Measurements from ENCODE around the gene DEPDC5. TPM values are rescaled to one million over a fixed set of nuclear protein-coding genes. Genes with fewer than 3 reads are reported as not detected.
"Not testable (repeated sequence)": the region's sequence is repeated elsewhere in the genome, so short reads cannot be mapped to it uniquely, and the experiment has no call there.

The DEPDC5 gene
- total and polyA plus RNA-seq, 5 donors from 2014 or later: 4.1 to 57.6 (median 9.7) TPM

- H3K27ac Mint-ChIP-seq; H3K4me3 ChIP-seq (ENCODE audit: low read depth, low read length); H3K4me3 Mint-ChIP-seq; H3K27me3 Mint-ChIP-seq; H3K4me1 ChIP-seq (ENCODE audit: control insufficient read depth, insufficient read depth, low read length, poor library complexity, severe bottlenecking); H3K9me3 ChIP-seq (ENCODE audit: control insufficient read depth in 2 of 2, low read length in 2 of 2); DNase-seq; H3K27me3 ChIP-seq (ENCODE audit: control insufficient read depth, insufficient read depth, low read length); H3K27ac ChIP-seq (ENCODE audit: insufficient read depth, low read length, poor library complexity, severe bottlenecking); H3K9me3 Mint-ChIP-seq; H3K4me1 Mint-ChIP-seq; ATAC-seq (ENCODE audit: low read depth in 2 of 2): not testable (repeated sequence)
- peaks cover 41% of the 10 kb centered on the region for H3K36me3 Mint-ChIP-seq
- peaks cover 64% of the 10 kb centered on the region for H3K36me3 ChIP-seq (ENCODE audit: control insufficient read depth, insufficient read depth, low read length)
Measured at GRCh38 chr22:31800861-31801260, 47.0 kb downstream of the DEPDC5 start.

GRCh38 chr22:31802575-31802974 lies 48.8 kb downstream of the DEPDC5 start:
- Histone ChIP-seq H3K9me3 (ENCODE audit: control insufficient read depth in 2 of 2, low read length in 2 of 2) (no peaks in the 10 kb centered on the region), H3K4me1 (ENCODE audit: control insufficient read depth, insufficient read depth, low read length, poor library complexity, severe bottlenecking) (no peaks in the 10 kb centered on the region), H3K36me3 (ENCODE audit: control insufficient read depth, insufficient read depth, low read length) (peaks cover 71% of the 10 kb centered on the region), H3K27ac (ENCODE audit: insufficient read depth, low read length, poor library complexity, severe bottlenecking) (no peak overlapping the region), H3K27me3 (ENCODE audit: control insufficient read depth, insufficient read depth, low read length) (no peaks in the 10 kb centered on the region), H3K4me3 (ENCODE audit: low read depth, low read length) (no peak overlapping the region)
- Mint-ChIP-seq H3K9me3 (no peaks in the 10 kb centered on the region), H3K4me1 (no peaks in the 10 kb centered on the region), H3K27ac (no peak overlapping the region), H3K36me3 (peaks cover 45% of the 10 kb centered on the region), H3K4me3 (no peak overlapping the region), H3K27me3 (no peaks in the 10 kb centered on the region)
- ATAC-seq (ENCODE audit: low read depth in 2 of 2) (no peak), DNase-seq (no peak)

GRCh38 chr22:31806751-31807150 lies 52.9 kb downstream of the DEPDC5 start:
- Histone ChIP-seq H3K27me3 (ENCODE audit: control insufficient read depth, insufficient read depth, low read length) (no peaks in the 10 kb centered on the region), H3K9me3 (ENCODE audit: control insufficient read depth in 2 of 2, low read length in 2 of 2) (no peaks in the 10 kb centered on the region), H3K36me3 (ENCODE audit: control insufficient read depth, insufficient read depth, low read length) (peaks cover 60% of the 10 kb centered on the region), H3K27ac (ENCODE audit: insufficient read depth, low read length, poor library complexity, severe bottlenecking) (no peak overlapping the region), H3K4me1 (ENCODE audit: control insufficient read depth, insufficient read depth, low read length, poor library complexity, severe bottlenecking) (no peaks in the 10 kb centered on the region), H3K4me3 (ENCODE audit: low read depth, low read length) (no peak overlapping the region)
- no peaks in the 10 kb centered on the region for H3K9me3 Mint-ChIP-seq
- no peak overlapping the region for H3K27ac Mint-ChIP-seq
- H3K36me3 Mint-ChIP-seq: peaks cover 62% of the 10 kb centered on the region
- H3K27me3 Mint-ChIP-seq: no peaks in the 10 kb centered on the region
- ATAC-seq (ENCODE audit: low read depth in 2 of 2) (no peak), DNase-seq (no peak)
- H3K4me3 Mint-ChIP-seq: no peak overlapping the region
- H3K4me1 Mint-ChIP-seq: no peaks in the 10 kb centered on the region

GRCh38 chr22:31812977-31813605 lies 59.3 kb downstream of the DEPDC5 start:
- no peak overlapping the region for H3K4me3 ChIP-seq (ENCODE audit: low read depth, low read length)
- H3K4me1 Mint-ChIP-seq: no peaks in the 10 kb centered on the region
- peaks cover 61% of the 10 kb centered on the region for H3K36me3 ChIP-seq (ENCODE audit: control insufficient read depth, insufficient read depth, low read length)
- no peaks in the 10 kb centered on the region for H3K27me3 Mint-ChIP-seq
- ATAC-seq (ENCODE audit: low read depth in 2 of 2): no peak
- no peaks in the 10 kb centered on the region for H3K4me1 ChIP-seq (ENCODE audit: control insufficient read depth, insufficient read depth, low read length, poor library complexity, severe bottlenecking)
- no peaks in the 10 kb centered on the region for H3K27me3 ChIP-seq (ENCODE audit: control insufficient read depth, insufficient read depth, low read length)
- no peak overlapping the region for H3K4me3 Mint-ChIP-seq
- no peaks in the 10 kb centered on the region for H3K9me3 ChIP-seq (ENCODE audit: control insufficient read depth in 2 of 2, low read length in 2 of 2)
- H3K36me3 Mint-ChIP-seq: peaks cover 44% of the 10 kb centered on the region
- H3K27ac ChIP-seq (ENCODE audit: insufficient read depth, low read length, poor library complexity, severe bottlenecking): no peak overlapping the region
- no peak for DNase-seq
- no peaks in the 10 kb centered on the region for H3K9me3 Mint-ChIP-seq
- H3K27ac Mint-ChIP-seq: no peak overlapping the region

GRCh38 chr22:31813898-31814297 lies 60.1 kb downstream of the DEPDC5 start:
- not testable (repeated sequence) for DNase-seq; H3K27ac Mint-ChIP-seq; H3K4me3 Mint-ChIP-seq; H3K4me3 ChIP-seq (ENCODE audit: low read depth, low read length); ATAC-seq (ENCODE audit: low read depth in 2 of 2); H3K4me1 Mint-ChIP-seq; H3K27me3 Mint-ChIP-seq; H3K27me3 ChIP-seq (ENCODE audit: control insufficient read depth, insufficient read depth, low read length); H3K27ac ChIP-seq (ENCODE audit: insufficient read depth, low read length, poor library complexity, severe bottlenecking); H3K9me3 ChIP-seq (ENCODE audit: control insufficient read depth in 2 of 2, low read length in 2 of 2); H3K9me3 Mint-ChIP-seq; H3K4me1 ChIP-seq (ENCODE audit: control insufficient read depth, insufficient read depth, low read length, poor library complexity, severe bottlenecking)
- peaks cover 69% of the 10 kb centered on the region for H3K36me3 ChIP-seq (ENCODE audit: control insufficient read depth, insufficient read depth, low read length)
- peaks cover 46% of the 10 kb centered on the region for H3K36me3 Mint-ChIP-seq

- ATAC-seq (ENCODE audit: low read depth in 2 of 2) (no peak), DNase-seq (no peak)
- Histone ChIP-seq H3K27me3 (ENCODE audit: control insufficient read depth, insufficient read depth, low read length) (no peaks in the 10 kb centered on the region), H3K9me3 (ENCODE audit: control insufficient read depth in 2 of 2, low read length in 2 of 2) (no peaks in the 10 kb centered on the region), H3K4me1 (ENCODE audit: control insufficient read depth, insufficient read depth, low read length, poor library complexity, severe bottlenecking) (no peaks in the 10 kb centered on the region), H3K27ac (ENCODE audit: insufficient read depth, low read length, poor library complexity, severe bottlenecking) (no peak overlapping the region), H3K4me3 (ENCODE audit: low read depth, low read length) (no peak overlapping the region), H3K36me3 (ENCODE audit: control insufficient read depth, insufficient read depth, low read length) (peaks cover 75% of the 10 kb centered on the region)
- Mint-ChIP-seq H3K27ac (no peak overlapping the region), H3K27me3 (no peaks in the 10 kb centered on the region), H3K4me1 (no peaks in the 10 kb centered on the region), H3K9me3 (peaks cover 0 to 2% (median 0%) of the 10 kb centered on the region in 7 donors), H3K4me3 (no peak overlapping the region), H3K36me3 (peaks cover 44% of the 10 kb centered on the region)
Measured at GRCh38 chr22:31814942-31815341, 61.1 kb downstream of the DEPDC5 start.

GRCh38 chr22:31815383-31815814 lies 61.6 kb downstream of the DEPDC5 start:
- ATAC-seq (ENCODE audit: low read depth in 2 of 2); H3K4me3 Mint-ChIP-seq; H3K27me3 ChIP-seq (ENCODE audit: control insufficient read depth, insufficient read depth, low read length); H3K9me3 Mint-ChIP-seq; H3K4me3 ChIP-seq (ENCODE audit: low read depth, low read length); H3K27ac Mint-ChIP-seq; H3K9me3 ChIP-seq (ENCODE audit: control insufficient read depth in 2 of 2, low read length in 2 of 2); H3K4me1 ChIP-seq (ENCODE audit: control insufficient read depth, insufficient read depth, low read length, poor library complexity, severe bottlenecking); DNase-seq; H3K27me3 Mint-ChIP-seq; H3K4me1 Mint-ChIP-seq; H3K27ac ChIP-seq (ENCODE audit: insufficient read depth, low read length, poor library complexity, severe bottlenecking): not testable (repeated sequence)
- peaks cover 42% of the 10 kb centered on the region for H3K36me3 Mint-ChIP-seq
- peaks cover 77% of the 10 kb centered on the region for H3K36me3 ChIP-seq (ENCODE audit: control insufficient read depth, insufficient read depth, low read length)

- ATAC-seq (ENCODE audit: low read depth in 2 of 2) (no peak), DNase-seq (no peak)
- Histone ChIP-seq H3K36me3 (ENCODE audit: control insufficient read depth, insufficient read depth, low read length) (peaks cover 81% of the 10 kb centered on the region), H3K4me3 (ENCODE audit: low read depth, low read length) (no peak overlapping the region), H3K9me3 (ENCODE audit: control insufficient read depth in 2 of 2, low read length in 2 of 2) (no peaks in the 10 kb centered on the region), H3K27me3 (ENCODE audit: control insufficient read depth, insufficient read depth, low read length) (no peaks in the 10 kb centered on the region), H3K27ac (ENCODE audit: insufficient read depth, low read length, poor library complexity, severe bottlenecking) (no peak overlapping the region), H3K4me1 (ENCODE audit: control insufficient read depth, insufficient read depth, low read length, poor library complexity, severe bottlenecking) (no peaks in the 10 kb centered on the region)
- H3K4me3 Mint-ChIP-seq: no peak overlapping the region
- peaks cover 46% of the 10 kb centered on the region for H3K36me3 Mint-ChIP-seq
- no peaks in the 10 kb centered on the region for H3K27me3 Mint-ChIP-seq
- peaks cover 0 to 2% (median 0%) of the 10 kb centered on the region in 7 donors for H3K9me3 Mint-ChIP-seq
- no peaks in the 10 kb centered on the region for H3K4me1 Mint-ChIP-seq
- H3K27ac Mint-ChIP-seq: peak overlapping the region in 1 of 3 donors; percentile 52
Measured at GRCh38 chr22:31816750-31817149, 62.9 kb downstream of the DEPDC5 start.
